Measurements from ENCODE around the gene SSU72.

GRCh38 chr1:1593834-1594601 lies 19.4 kb upstream of the SSU72 start:
- TF ChIP-seq POLR2A (IDR thresholded peaks at IDR 0.05; ENCODE audit: low read depth) (no peak), CTCF (IDR thresholded peaks at IDR 0.05) (no peak), EP300 (IDR thresholded peaks at IDR 0.05) (no peak), POLR2AphosphoS5 (IDR thresholded peaks at IDR 0.05) (no peak)

All from esophagus muscularis mucosa (tissue), 4 donors.